Measurements from ENCODE around the gene POU6F1.
"Not testable (repeated sequence)": the region's sequence is repeated elsewhere in the genome, so short reads cannot be mapped to it uniquely, and the experiment has no call there.

The POU6F1 gene

DNA sequence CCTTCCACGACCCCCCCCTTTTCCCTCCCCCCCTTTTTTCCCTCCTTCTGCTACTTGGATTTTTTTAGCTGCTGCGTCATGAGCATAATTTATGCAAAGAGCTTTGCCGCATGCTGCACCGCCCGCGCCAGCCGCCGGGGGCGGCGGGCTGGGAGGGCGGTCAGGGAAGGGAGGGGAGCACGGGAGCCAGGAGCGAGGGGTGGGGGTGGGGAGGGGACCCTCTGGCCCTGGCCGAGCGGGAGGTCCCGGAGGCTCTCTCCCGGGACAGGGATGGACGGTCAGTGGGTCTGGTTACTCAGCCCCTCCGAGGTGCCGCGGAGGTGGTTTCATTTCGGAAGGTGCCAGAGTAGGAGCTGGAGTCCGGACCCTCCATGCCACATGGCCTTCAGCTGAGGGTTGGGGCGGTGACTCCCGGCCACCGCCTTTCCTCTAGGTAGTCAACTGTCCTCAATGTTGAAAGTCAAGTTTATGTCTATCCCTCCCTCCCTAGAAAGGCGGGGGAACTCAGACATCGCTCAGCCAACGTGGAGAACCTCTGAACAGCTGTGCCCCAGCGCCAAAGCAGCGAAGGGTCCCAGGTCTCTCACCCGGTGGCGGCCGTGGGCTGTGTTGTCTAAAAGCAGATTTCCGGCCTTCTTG is at the start of gene POU6F1:
Gene POU6F1 (minus strand): TSS at position 95 of the 639 bp plus-strand sequence. CDS start 11,226 bp downstream, outside the sequence.
- no peak for FAIRE-seq

- FAIRE-seq = no peak
Measured at GRCh38 chr12:51265024-51265423, 47.2 kb upstream of the POU6F1 start.

DNA sequence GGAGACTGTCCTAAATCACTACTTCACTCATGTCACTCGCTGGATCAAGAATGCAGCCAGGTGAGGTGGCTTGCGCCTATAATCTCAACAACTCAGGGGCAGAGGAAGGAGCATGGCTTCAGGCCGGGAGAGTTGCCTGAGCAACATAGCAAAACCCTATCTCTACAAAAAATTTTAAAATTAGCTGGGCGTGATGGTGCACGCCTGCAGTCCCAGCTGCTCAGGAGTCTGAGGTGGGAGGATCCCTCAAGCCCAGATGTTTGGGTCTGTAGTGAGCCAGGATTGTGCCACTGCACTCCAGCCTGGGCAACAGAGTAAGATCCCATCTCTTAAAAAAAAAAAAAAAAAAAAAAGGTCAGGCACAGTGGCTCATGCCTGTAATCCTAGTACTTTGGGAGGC is 46.4 kb upstream of the POU6F1 start:
- no peak for FAIRE-seq

DNA sequence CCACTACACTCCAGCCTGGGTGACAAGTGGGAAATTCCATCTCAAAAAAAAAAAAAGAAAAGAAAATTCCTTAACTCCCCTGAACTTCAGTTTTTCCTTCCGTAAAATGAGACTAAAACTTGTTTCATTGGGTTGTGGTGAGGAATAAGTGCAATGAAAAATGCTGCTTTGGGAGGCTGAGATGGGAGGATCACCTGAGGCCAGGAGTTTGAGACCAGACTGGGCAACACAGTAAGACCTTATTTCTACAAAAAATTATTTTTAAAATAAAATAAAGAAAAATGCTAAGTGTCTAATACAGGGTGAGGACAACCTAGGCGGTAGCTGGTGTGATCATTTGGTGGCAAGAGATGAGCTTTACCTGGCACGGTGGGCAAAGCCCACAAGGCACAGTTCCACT is 45.5 kb upstream of the POU6F1 start:
- no peak for FAIRE-seq

- no peak for FAIRE-seq
Measured at GRCh38 chr12:51262758-51263177, 44.9 kb upstream of the POU6F1 start.

GRCh38 chr12:51259600-51259999 is 41.7 kb upstream of the POU6F1 start:
- FAIRE-seq = not testable (repeated sequence)

- FAIRE-seq = no peak
Measured at GRCh38 chr12:51254536-51254935, 36.7 kb upstream of the POU6F1 start.

GRCh38 chr12:51253276-51253675 is 35.4 kb upstream of the POU6F1 start:
- FAIRE-seq = no peak

GRCh38 chr12:51247523-51248206 is 29.8 kb upstream of the POU6F1 start:
- FAIRE-seq = no peak

DNA sequence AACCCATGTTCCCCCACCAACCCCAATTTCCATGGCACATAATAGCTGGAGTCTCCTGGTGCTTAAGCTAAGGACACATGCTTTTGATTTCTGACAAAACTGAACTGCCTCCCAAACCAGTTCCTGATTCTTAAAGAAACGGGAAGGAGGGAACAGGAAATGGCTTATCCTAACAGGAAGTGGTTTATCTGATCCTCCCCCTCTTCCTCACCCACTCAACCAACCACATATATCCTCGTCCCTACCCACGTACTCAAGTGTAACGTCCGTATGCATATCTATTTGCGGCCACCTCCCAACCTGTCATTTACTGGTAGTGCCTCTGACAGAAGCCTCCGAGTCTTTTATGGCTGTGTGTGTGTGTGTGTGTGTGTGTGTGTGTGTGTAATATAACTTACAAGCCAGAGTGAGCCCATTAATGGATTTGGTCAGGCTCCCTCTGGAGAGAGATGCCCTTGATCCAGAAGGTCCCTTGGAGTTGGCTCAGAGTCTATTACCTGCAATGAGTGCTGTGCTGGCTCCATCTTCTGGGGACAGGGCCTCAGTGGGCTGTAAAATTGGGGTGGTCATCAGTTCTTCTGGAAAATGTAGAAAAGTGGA is 28.5 kb upstream of the POU6F1 start:
- FAIRE-seq = no peak

GRCh38 chr12:51245476-51246253 is 27.8 kb upstream of the POU6F1 start:
- FAIRE-seq = no peak

GRCh38 chr12:51244269-51244668 is 26.4 kb upstream of the POU6F1 start:
- no peak for FAIRE-seq

DNA sequence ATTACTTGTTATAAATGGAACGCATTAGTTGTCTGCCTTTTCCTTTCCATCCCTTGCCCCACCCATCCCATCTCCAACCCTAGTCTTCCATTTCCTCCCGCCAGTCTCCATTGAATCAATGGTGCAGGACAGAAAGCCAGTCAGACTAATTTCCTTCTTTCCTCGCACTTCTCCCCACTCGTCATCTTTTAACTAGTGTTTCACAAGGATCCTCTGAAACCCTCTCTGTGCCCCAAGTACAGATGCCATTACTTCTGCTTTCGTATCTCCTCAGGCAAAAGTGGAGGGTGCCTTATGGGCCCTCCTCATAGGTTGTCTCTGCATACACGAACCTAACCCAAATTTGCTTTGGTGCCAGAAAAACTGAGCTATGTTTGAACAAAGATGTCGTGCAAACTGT is 25.0 kb upstream of the POU6F1 start:
- no peak for FAIRE-seq

DNA sequence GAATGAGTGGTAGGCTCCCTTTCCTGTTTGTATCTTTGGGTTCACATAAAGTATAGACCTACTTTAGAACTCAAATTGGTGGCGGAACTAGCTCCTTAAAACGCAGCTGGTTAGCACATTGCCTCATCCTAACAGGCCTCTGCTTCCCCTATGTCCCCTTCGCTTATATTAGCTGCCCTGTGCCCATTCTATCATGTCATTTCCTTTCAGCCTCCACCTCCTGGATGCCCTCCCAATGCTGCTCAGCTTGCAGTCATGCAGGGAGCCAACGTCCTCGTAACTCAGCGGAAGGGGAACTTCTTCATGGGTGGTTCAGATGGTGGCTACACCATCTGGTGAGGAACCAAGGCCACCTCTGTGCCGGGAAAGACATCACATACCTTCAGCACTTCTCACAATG is 24.3 kb upstream of the POU6F1 start:
- no peak for FAIRE-seq

- FAIRE-seq = no peak
Measured at GRCh38 chr12:51240971-51241370, 23.1 kb upstream of the POU6F1 start.

DNA sequence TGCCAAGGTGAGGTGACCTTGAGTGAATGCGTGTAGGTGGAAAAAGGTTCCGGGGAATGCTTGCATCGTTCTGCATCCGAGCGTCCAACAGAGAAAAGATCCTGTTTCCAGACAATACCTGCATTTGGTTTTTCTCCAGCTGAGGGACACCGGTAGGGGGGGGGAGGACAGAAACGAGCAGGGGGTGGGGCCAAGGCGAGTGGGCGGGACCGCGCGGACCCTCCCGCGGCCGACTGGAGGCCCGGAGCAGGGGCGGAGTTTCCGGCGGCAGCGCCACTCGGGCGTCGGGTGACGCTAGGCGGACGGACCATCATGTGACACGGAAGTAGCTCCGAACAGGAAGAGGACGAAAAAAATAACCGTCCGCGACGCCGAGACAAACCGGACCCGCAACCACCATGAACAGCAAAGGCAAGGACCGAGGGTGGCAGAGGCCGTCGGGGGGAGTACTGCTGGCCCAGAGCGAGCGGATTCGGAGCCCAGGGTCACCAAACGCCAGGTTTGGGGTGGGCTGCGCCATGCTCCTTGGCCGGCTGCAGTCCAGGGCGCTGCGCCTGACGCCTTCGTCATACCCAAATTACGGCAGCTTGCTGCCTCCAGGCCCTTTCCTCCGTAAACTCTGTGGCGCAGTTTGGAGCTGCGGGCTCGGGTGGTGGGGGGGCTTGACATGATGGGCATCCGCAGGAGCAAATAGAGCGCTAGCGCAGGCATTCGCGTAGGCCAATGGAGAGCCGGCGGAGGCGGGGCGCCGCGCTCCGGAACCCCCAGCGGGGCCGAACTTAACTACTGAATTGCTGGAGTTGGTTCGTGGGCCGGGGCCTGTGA is 20.9 kb upstream of the POU6F1 start, which contains the start of gene DAZAP2:
Gene DAZAP2 (plus strand): TSS at position 317 of the 825 bp plus-strand sequence. CDS start 82 bp downstream, at position 399.
- peak; percentile 73 for FAIRE-seq

DNA sequence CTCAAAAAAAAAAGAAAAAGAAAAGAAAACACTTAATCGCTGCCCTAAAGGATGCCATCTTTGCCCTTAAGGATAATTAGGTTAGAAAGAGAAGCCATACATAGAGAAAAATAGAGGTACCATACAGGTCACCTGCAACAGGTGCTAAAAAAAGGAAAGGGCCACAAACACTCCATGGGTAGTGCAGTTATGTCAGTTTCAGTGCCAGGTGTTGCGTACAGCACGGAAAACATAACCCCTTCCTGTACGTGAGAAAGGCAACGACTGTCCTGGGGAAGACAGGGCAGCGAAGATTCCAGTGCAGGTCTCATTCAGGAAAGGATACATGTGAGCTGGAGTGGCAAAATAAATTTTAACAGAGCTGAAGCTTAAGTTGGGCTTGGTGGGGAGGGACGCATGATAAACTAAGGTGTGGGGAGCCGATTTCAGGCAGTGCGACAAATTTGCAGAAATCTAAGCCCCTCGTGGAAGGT is 20.2 kb upstream of the POU6F1 start:
- no peak for FAIRE-seq

GRCh38 chr12:51234530-51234929 is 16.7 kb upstream of the POU6F1 start:
- FAIRE-seq = no peak

- no peak for FAIRE-seq
Measured at GRCh38 chr12:51232642-51233041, 14.8 kb upstream of the POU6F1 start.

- FAIRE-seq = no peak
Measured at GRCh38 chr12:51229116-51229809, 11.4 kb upstream of the POU6F1 start.

GRCh38 chr12:51227962-51228361 is 10.1 kb upstream of the POU6F1 start:
- no peak for FAIRE-seq

GRCh38 chr12:51227112-51227511 is 9.2 kb upstream of the POU6F1 start:
- not testable (repeated sequence) for FAIRE-seq
